ENCODE results near the gene GNB4.

Gene GNB4

DNA sequence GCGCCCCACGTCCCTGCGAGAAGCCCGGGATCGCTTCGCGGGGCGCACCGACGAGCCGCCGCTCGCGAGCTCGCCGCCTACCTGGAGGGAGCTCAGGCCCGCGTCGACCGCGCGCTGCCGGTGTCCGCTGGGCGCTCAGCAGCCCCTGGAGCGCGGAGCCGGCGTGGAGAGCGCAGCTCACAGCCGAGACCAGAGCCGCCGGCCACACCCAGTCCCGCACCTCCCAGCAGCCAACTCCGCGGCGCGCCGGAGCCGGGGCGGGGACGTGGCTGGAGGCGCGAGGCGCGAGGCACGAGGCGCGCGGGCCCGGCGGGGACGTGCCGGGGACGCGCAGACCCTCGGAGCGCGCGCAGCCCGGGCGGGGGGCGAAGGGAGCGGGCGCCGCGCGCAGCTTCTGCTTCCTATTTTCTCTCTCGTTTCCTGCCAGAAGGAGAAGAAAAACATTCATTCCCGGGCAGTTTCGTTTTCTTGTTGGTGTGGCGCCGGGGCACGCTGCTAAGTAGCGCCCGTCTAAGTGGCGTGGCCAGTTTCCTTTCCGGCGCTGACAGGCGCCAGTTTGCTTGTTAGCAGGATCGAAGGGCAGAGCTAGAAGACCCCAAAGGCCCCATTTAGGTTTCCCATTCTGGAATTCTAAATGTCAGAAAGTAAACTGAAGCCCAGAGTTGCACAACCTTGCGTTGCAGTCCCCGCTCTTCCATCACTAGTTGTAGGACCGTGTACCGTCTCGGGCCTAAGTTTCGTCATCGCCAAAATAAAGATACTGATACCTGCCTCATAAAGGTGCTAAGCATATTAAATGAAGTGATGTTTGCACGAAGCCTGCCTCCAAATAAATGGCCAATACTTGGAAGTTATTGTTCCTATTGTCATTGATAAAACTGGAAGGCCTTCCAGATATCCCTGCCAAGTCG is at the start of gene GNB4:
Gene GNB4, minus strand, starts transcription at position 206 of the 911 bp plus-strand sequence. CDS start 25,270 bp downstream, outside the sequence.
- DNase-seq = peak; percentile 53

DNA sequence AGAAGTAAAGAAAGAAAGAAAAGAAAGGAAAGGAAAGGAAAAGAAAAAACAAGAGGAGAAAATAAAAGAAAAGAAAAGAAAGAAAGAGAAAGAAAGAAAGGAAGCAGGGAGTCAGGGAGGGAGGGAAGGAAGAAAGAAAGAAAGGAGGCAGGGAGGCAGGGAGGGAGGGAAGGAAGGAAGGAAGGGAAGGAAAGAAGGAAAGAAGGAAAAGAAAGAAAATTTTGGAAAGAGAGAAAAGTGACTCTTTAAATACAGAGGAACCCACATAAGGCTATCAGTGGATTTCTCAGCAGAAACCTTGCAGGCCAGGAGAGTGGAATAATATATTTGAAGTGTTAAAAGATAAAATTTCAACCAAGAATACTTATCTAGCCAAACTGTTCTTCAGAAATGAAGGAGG is 44.2 kb upstream of the GNB4 start:
- DNase-seq = no peak

DNA sequence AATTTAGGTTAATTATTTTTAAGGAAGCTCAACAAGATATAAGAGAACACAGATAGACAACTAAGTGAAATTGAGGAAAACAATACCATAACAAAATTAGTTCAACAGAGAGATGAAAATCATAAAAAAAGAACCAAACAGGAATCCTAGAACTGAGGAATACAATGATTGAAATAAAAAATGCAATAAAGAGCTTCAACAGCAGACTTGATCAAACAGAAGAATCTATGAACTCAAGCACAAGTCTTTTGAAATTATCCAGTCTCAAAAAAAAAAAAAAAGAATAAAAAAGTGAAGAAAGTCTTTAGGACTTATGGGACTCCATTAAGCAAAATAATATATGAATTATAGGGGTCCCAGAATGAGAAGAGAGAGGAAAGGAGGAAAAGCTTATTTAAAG is 42.0 kb upstream of the GNB4 start:
- no peak for DNase-seq

- no peak for DNase-seq
Observed at GRCh38 chr3:179488213-179488612, 36.9 kb upstream of the GNB4 start.

- DNase-seq = no peak
Observed at GRCh38 chr3:179486806-179487205, 35.5 kb upstream of the GNB4 start.

- DNase-seq = no peak
Observed at GRCh38 chr3:179482857-179483256, 31.6 kb upstream of the GNB4 start.

DNA sequence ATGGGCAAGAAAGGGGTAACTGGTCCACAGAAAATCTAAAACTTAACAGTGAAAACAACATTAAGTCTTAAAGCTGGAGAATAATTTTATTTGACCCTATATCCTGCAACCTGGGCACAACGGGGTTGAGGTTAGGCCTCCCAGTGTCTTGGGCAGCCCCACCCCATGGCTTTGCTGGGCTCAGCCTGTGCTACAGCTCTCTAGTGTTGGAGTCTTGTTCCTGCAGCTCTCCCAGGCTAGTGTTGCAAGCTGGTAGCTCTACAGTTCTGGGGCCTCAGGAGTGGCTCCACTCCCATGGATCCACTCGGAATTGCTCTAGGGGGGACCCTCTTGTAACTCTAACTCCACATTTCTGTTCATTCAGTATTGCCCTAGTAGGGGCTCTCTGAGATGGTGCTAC is 24.9 kb upstream of the GNB4 start:
- no peak for DNase-seq

- no peak for DNase-seq
Observed at GRCh38 chr3:179474480-179474879, 23.2 kb upstream of the GNB4 start.

- DNase-seq = no peak
Observed at GRCh38 chr3:179473565-179473964, 22.3 kb upstream of the GNB4 start.

DNA sequence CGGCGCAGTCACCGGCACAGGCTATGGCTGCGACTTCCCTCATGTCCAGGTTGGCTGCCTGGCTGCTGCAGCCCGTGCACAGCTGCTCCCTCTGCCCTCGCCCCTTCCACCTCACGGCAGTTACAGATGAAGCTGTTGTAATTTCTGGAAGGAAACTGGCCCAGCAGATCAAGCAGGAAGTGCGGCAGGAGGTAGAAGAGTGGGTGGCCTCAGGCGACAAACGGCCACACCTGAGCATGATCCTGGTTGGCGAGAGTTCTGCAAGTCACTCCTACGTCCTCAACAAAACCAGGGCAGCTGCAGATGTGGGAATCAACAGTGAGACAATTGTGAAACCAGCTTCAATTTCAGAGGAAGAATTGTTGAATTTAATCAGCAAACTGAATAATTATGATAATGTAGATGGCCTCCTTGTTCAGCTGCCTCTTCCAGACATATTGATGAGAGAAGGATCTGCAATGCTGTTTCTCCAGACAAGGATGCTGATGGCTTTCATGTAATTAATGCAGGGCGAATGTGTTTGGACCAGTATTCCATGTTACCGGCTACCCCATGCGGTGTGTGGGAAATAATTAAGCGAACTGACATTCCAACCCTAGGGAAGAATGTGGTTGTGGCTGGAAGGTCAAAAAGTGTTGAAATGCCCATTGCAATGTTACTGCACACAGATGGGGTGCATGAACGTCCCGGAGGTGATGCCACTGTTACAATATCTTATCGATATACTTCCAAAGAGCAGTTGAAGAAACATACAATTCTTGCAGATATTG is 13.2 kb upstream of the GNB4 start:
- DNase-seq = no peak

GRCh38 chr3:179463319-179463718 is 12.0 kb upstream of the GNB4 start:
- no peak for DNase-seq

DNA sequence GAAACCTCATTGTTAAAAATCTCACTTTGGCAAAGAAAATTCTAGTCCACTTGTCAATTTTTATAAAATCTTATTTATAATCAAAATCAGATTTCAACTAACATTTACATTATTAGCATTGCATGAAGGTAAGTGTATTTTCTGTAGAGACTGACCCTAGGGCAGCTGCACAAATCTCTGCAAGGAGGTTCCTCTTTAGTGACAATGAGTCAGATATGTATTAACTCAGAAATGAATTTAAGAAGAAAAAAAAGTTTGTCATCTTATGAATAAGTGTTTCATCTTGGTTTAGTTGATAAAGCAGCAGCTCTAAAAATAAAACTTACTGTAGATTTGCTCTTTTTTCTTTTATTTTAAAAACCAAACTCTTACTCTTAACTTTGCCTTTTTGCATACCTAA is 9.0 kb upstream of the GNB4 start:
- no peak for DNase-seq

DNA sequence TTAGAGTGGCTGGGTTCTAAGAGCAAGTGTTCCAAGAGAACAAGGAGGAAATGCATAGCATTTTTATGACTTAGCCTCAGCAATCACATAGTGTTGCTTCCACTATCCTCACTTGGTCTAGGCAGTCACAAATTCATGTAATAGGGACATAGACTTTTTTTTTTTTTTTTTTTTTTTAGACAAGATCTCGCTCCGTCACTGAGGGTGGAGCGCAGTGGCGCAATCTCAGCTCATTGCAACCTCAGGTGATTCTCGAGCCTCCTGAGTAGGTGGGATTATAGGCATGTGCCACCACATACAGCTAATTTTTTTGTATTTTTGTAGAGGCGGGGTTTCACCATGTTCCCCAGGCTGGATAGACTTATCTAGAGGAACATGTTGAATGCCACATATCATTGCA is 4.7 kb upstream of the GNB4 start:
- DNase-seq = no peak

DNA sequence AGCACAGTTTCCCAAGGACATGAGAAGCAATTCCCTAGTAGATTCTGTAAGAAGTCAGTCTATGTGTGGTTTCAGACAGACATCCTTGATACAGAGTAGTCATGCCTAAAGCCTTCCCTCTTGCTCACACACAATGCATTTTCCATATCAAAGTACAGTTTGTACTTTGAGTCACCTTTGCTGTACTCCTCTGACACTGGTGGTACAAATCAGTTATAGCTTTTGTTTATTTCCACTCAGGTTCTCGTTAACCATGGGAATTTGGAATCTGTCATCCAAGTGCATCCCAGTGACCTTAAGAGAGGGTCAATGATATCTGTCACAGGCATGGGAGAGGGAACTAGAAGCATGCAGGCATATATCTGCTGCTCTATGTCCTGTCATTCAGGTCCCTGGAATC is 3.6 kb upstream of the GNB4 start:
- DNase-seq = no peak

DNA sequence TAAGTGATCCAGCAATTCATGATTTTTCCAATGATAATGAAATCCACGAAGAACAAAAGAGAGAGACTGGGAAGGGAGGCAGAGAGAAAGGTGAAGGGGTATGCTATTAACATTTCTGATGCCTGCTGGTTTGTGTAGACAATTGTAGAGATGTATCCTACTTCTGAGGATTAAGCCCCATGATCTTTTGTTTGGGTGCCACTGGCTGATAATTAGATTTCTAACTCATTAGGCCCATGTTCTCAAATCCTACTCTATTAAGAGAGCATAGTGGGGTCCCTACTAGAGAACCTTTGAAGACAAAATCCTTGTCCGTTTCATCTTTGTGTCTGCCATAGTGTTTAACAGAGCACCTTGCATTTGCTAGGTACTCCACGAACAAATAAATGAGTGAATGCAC is 2.7 kb upstream of the GNB4 start:
- DNase-seq = no peak

GRCh38 chr3:179452872-179453271 is 1.6 kb upstream of the GNB4 start:
- DNase-seq = no peak

DNA sequence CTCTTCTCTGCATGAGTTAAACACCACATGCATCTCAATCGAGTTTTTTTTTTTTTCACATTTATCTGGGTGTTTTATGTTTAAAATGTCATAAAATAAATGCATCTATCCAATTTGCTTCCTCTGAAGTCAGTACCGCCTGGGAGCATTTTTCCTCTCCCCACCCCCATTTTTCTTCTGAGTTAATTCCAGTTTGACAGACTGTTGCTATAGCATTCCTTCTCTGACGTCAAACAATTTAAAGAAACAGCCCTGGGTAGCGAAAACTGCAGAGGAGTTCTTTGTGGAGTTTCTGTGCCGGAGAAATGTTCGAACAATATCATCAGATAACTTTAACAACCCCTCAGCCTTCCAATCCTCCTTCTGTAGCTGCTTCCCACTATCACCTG is 900 bp upstream of the GNB4 start:
- DNase-seq = no peak

DNA sequence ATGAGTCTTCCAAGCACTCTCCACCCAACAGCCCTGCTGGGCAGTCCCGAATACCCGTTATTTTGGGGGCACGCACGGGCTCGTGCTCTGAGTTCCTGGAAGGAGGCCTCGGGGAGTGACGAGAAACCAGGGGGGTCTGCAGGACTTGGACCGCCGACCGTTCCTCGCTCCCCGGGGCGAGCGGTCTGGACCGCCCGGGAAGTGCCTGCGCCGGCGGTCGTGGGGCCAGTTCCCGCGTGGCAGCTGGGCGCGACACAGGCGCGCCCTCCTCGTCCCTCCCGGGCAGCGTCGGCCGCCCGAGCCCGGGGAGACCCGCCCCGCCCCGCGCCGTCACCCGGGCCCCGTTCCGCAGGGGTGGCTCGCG is 387 bp downstream of the GNB4 start:
- DNase-seq = no peak

DNA sequence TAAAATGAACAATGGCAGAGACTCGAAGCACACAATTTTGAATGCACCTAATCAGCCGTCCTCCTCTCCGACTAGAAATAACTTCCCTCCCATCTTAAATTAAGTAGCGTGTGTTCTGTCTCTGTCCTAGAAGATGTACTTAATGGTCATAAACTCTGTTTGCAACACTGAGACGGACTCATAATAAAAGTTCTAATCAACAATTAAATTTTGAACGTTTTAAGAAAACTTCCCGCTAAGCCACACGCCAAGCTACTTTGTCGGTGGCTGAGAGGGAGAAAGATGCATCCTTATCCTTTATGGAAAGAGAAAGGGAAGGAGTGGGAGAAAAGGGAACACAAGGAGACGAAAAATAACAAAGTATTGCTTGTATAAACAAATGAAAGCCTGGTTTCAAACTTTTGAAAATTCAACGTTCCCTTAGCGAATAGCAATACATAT is 989 bp downstream of the GNB4 start:
- no peak for DNase-seq

DNA sequence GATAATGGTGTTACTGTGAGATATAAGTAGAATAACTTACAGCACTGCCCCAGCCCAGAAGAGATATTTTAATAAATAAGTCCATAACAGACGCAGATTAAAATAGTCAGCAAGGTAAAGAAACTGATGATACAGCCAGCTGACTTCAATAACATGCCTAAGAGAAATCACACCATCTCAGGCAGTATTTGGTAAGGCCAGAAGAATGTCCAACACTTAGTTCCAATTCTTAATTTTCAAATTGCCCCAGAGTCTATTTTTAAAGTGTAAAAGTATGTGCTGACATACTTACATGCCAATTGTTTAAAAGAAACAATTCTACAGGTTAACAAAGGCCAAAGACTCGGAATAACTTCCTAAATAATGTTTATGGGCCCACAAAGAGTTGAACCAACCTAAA is 1.6 kb downstream of the GNB4 start:
- DNase-seq = no peak

DNA sequence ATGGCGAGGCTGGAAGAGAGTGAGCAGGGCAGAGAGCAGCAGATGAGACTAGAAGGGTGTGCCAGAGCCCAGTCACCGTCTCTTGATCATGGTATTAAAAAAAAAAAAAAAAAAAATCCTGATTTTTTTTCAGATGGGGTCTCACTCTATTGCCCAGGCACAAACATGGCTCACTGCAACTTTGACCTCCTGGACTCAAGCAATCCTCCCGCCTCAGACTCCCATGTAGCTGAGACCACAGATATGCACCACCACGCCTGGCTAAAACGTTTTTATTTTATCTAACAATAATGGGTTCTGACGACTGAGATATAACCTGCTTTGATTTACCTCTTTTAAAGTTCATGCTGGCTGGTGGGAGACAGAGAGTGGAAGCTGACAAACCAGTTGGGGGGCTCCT is 4.0 kb downstream of the GNB4 start:
- no peak for DNase-seq

- DNase-seq = no peak
Observed at GRCh38 chr3:179446501-179446900, 4.8 kb downstream of the GNB4 start.

- DNase-seq = no peak
Observed at GRCh38 chr3:179438841-179439240, 12.4 kb downstream of the GNB4 start.

GRCh38 chr3:179436517-179436916 is 14.8 kb downstream of the GNB4 start:
- no peak for DNase-seq
